ENCODE data around the gene MYH9.
A peak's percentile ranks its signal among the peaks of the same experiment; 100 is the strongest.
"Not testable (repeated sequence)": the region's sequence is repeated elsewhere in the genome, so short reads cannot be mapped to it uniquely, and the experiment has no call there.

The MYH9 gene

GRCh38 chr22:36405671-36406538 lies 18.1 kb upstream of the MYH9 start:
- peak; percentile 83 for ATAC-seq (replicated peaks)
- Mint-ChIP-seq H3K4me1 (ENCODE audit: low read depth in 2 of 2) (peaks cover 38 to 43% of the 10 kb centered on the region in 2 donors), H3K36me3 (ENCODE audit: insufficient read depth) (peaks cover 8% of the 10 kb centered on the region), H3K27me3 (no peaks in the 10 kb centered on the region), H3K4me3 (peak overlapping the region; percentile 60 to 71), H3K9me3 (no peaks in the 10 kb centered on the region), H3K27ac (peak overlapping the region; percentile 80 to 86)
- DNase-seq, result peak; percentile 54 to 66 (median 63)

DNA sequence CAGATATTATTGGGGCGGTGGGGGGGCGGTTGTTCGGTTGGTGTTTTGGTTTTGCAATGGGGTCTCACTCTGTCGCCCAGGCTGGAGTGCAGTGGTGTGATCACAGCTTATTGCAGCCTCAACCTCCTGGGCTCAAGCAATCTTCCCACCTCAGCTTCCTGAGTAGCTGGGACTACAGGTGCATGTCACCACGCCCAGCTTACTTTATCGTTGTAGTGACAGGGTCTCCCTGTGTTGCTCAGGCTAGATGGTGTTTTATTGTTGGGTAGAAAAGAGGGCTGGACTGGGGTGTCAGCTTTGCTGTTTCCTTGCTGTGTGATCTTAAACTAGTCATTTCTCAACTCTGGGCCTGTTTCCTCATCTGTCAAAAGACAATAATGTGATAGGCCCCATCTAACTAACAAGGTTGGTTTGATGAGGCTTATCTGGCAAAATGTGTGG lies 17.5 kb upstream of the MYH9 start:
- Mint-ChIP-seq H3K9me3 (no peaks in the 10 kb centered on the region), H3K36me3 (ENCODE audit: insufficient read depth) (peaks cover 8% of the 10 kb centered on the region), H3K27ac (peak overlapping the region; percentile 80 to 86), H3K4me3 (peak overlapping the region; percentile 60 to 71), H3K4me1 (ENCODE audit: low read depth in 2 of 2) (peaks cover 33 to 37% of the 10 kb centered on the region in 2 donors), H3K27me3 (no peaks in the 10 kb centered on the region)
- peak; percentile 61 for ATAC-seq (replicated peaks)
- peak in 1 of 3 experiments; percentile 18 for DNase-seq

- no peak for DNase-seq
- Mint-ChIP-seq H3K27ac (peak overlapping the region; percentile 80 to 86), H3K27me3 (no peaks in the 10 kb centered on the region), H3K4me3 (peak overlapping the region in 1 of 2 donors; percentile 60), H3K36me3 (ENCODE audit: insufficient read depth) (peaks cover 4% of the 10 kb centered on the region), H3K4me1 (ENCODE audit: low read depth in 2 of 2) (peaks cover 32 to 35% of the 10 kb centered on the region in 2 donors), H3K9me3 (no peaks in the 10 kb centered on the region)
- no peak for ATAC-seq (replicated peaks)
Observed at GRCh38 chr22:36404446-36404845, 16.7 kb upstream of the MYH9 start.

DNA sequence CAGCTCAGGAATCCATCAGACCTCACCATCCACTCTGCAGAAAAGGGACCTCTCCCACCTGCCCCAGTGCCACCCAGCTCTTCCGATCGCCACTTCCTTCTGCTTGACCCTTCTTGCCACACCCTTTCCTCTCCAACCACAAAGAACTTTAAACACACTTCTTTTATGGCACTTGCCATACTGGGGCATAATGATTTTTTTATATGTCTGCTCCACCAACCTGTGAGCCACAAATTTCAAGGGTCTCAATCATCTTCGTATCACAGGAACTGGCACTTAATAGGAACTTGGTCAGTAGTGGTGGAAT lies 11.7 kb upstream of the MYH9 start:
- H3K9me3 Mint-ChIP-seq, result no peaks in the 10 kb centered on the region
- H3K36me3 Mint-ChIP-seq (ENCODE audit: insufficient read depth), result peaks cover 4% of the 10 kb centered on the region
- H3K4me3 Mint-ChIP-seq, result peak overlapping the region; percentile 3 to 60
- H3K27me3 Mint-ChIP-seq, result no peaks in the 10 kb centered on the region
- no peak for ATAC-seq (replicated peaks)
- DNase-seq, result no peak
- H3K4me1 Mint-ChIP-seq (ENCODE audit: low read depth in 2 of 2), result peaks cover 15 to 16% of the 10 kb centered on the region in 2 donors
- peak overlapping the region in 1 of 2 donors; percentile 84 for H3K27ac Mint-ChIP-seq

DNA sequence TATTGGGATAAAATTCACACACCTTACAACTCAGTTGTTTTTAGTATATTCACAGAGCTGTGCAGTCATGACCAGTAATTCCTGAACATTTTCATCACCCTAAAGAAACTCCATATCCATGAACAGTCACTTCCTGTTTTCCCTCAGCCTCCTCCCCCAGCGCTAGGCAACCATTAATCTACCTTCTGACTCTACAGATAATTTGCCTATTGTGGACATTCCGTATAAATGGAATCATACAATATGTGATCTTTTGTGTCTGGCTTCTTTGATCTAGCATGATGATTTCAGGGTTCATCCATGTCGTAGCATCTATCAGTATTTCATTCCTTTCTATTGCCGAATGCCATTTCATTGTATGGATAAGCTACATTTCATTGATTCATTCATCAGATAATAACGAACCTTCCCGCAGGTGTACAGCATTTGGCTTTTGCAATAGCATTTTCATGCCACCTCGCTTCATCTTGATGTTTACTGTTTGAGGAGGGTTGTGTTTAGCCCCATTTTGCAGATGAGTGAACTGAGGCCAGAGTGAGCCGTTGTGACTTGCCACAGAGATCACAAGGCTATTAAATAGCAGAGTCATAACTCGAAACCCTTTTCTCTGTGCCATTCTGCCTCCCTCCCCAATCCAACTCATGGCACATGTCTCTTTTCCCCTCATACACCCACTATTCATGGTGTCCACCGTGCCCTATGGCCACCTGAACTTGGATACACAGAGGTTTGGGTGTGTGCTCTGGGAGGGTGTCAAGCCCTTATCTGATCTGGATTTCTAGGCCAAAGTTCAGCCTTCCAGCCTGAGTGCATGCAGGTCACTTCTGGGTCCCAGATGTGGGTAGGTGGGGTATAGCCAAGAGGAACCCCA lies 11.1 kb upstream of the MYH9 start:
- no peak for ATAC-seq (replicated peaks)
- peak overlapping the region in 1 of 2 donors; percentile 84 for H3K27ac Mint-ChIP-seq
- peak overlapping the region in 1 of 2 donors; percentile 60 for H3K4me3 Mint-ChIP-seq
- no peak for DNase-seq
- H3K9me3 Mint-ChIP-seq, result no peaks in the 10 kb centered on the region
- no peaks in the 10 kb centered on the region for H3K27me3 Mint-ChIP-seq
- peaks cover 3% of the 10 kb centered on the region for H3K36me3 Mint-ChIP-seq (ENCODE audit: insufficient read depth)
- peaks cover 13 to 14% of the 10 kb centered on the region in 2 donors for H3K4me1 Mint-ChIP-seq (ENCODE audit: low read depth in 2 of 2)

GRCh38 chr22:36397131-36398093 lies 9.6 kb upstream of the MYH9 start:
- no peak for ATAC-seq (replicated peaks)
- Mint-ChIP-seq H3K27ac (peak overlapping the region in 1 of 2 donors; percentile 8), H3K9me3 (no peaks in the 10 kb centered on the region), H3K4me1 (ENCODE audit: low read depth in 2 of 2) (peaks cover 13 to 14% of the 10 kb centered on the region in 2 donors), H3K36me3 (ENCODE audit: insufficient read depth) (no peaks in the 10 kb centered on the region), H3K27me3 (no peaks in the 10 kb centered on the region), H3K4me3 (no peak overlapping the region)
- no peak for DNase-seq

- no peak overlapping the region for H3K27ac Mint-ChIP-seq
- DNase-seq, result no peak
- no peak for ATAC-seq (replicated peaks)
- peaks cover 13 to 14% of the 10 kb centered on the region in 2 donors for H3K4me1 Mint-ChIP-seq (ENCODE audit: low read depth in 2 of 2)
- H3K9me3 Mint-ChIP-seq, result no peaks in the 10 kb centered on the region
- H3K27me3 Mint-ChIP-seq, result no peaks in the 10 kb centered on the region
- no peak overlapping the region for H3K4me3 Mint-ChIP-seq
- no peaks in the 10 kb centered on the region for H3K36me3 Mint-ChIP-seq (ENCODE audit: insufficient read depth)
Observed at GRCh38 chr22:36395915-36396314, 8.1 kb upstream of the MYH9 start.

DNA sequence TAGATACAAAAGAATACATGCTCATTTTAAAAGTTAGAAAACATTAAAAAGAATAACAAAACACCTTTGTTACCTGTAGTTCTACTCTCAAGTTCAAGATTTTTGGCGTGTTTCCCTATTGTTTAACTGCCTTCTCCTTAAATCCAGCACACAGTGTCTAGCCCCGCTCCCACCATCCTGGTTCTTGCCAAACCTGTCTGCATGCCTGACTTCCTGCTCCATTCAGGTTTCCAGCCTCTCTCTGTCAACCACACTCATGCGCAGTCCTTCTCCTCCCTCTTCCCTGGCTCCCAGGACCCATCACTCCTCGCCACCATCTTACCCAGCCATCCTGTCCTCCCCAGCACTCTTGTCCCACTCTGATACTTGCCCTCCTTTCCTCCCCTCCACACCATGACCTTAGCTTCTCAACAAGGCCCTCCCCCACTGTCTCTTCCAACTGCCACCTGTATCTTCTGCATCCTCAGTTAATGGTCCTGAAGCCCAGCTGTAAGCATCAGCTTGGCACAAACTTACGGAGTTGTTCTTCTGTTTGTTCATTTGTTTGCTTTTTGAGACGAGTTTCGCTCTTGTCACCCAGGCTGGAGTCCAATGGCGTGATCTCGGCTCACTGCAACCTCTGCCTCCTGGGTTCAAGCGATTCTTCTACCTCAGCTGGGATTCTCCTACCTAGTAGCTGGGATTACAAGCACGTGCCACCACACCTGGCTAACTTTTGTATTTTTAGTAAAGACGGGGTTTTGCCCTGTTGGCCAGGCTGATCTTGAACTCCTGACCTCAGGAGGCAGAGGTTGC lies 7.5 kb upstream of the MYH9 start:
- DNase-seq (no peak), ATAC-seq (replicated peaks) (no peak)
- Mint-ChIP-seq H3K4me3 (no peak overlapping the region), H3K27ac (no peak overlapping the region), H3K36me3 (ENCODE audit: insufficient read depth) (no peaks in the 10 kb centered on the region), H3K4me1 (ENCODE audit: low read depth in 2 of 2) (peaks cover 13 to 14% of the 10 kb centered on the region in 2 donors), H3K9me3 (no peaks in the 10 kb centered on the region), H3K27me3 (no peaks in the 10 kb centered on the region)

- DNase-seq, result no peak
- no peaks in the 10 kb centered on the region for H3K9me3 Mint-ChIP-seq
- H3K36me3 Mint-ChIP-seq (ENCODE audit: insufficient read depth), result peaks cover 19% of the 10 kb centered on the region
- H3K4me1 Mint-ChIP-seq (ENCODE audit: low read depth in 2 of 2), result peaks cover 7 to 10% of the 10 kb centered on the region in 2 donors
- H3K27me3 Mint-ChIP-seq, result no peaks in the 10 kb centered on the region
- ATAC-seq (replicated peaks), result no peak
- H3K4me3 Mint-ChIP-seq, result no peak overlapping the region
- no peak overlapping the region for H3K27ac Mint-ChIP-seq
Observed at GRCh38 chr22:36391638-36392037, 3.9 kb upstream of the MYH9 start.

GRCh38 chr22:36389122-36389521 lies 1.4 kb upstream of the MYH9 start:
- Mint-ChIP-seq H3K4me1 (ENCODE audit: low read depth in 2 of 2) (peaks cover 27% of the 10 kb centered on the region in 2 donors), H3K4me3 (peak overlapping the region; percentile 73 to 86), H3K36me3 (ENCODE audit: insufficient read depth) (peaks cover 43% of the 10 kb centered on the region)
- not testable (repeated sequence) for H3K27ac Mint-ChIP-seq; H3K9me3 Mint-ChIP-seq; H3K27me3 Mint-ChIP-seq; ATAC-seq (replicated peaks); DNase-seq

GRCh38 chr22:36387709-36387958 lies 133 bp downstream of the MYH9 start:
- peak overlapping the region; percentile 36 to 89 for H3K27ac Mint-ChIP-seq
- no peaks in the 10 kb centered on the region for H3K27me3 Mint-ChIP-seq
- no peak for DNase-seq
- H3K4me3 Mint-ChIP-seq, result peak overlapping the region; percentile 73 to 86
- H3K4me1 Mint-ChIP-seq (ENCODE audit: low read depth in 2 of 2), result peaks cover 36 to 40% of the 10 kb centered on the region in 2 donors
- no peaks in the 10 kb centered on the region for H3K9me3 Mint-ChIP-seq
- H3K36me3 Mint-ChIP-seq (ENCODE audit: insufficient read depth), result peaks cover 56% of the 10 kb centered on the region
- peak; percentile 9 for ATAC-seq (replicated peaks)

DNA sequence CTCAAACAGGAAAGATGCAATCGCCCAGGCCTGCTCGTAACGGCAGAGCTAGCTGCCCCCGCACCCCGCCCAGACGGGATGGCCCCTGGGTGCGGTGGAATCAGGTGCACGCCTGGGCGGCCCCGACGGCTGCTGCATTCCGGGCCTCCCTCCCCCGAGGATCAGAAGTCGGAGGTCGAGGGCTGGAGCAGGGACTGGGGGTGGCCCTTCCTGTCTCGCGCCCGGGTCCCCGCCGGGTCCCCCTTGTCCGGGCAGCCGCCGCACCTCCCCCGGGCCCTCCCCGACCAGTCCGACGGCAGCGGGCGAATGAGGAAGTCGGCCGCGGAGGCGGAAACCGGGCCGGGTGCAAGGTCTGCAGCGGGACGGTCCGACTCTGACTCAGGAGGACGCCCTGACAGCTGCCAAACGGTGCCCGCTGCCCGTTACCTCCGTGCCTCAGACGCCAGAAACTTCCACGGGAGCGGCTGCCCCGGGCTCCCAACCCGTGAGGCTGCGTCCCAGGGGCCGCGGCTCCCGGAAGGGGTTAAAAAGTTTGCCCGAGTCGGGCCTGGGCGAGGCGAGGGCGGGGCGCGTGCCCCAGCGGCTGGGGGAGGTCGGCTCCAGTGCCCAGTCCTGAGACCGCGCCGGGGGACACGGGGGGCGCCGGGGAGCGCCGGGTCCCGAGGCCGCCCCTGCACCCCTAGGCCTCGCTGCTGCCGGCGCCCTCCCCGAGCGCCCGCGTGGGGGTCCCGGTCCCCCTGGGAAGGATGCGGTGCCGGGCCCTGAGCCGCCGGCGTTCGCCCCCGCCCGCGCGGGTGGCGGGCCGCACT lies 663 bp downstream of the MYH9 start:
- peaks cover 37 to 40% of the 10 kb centered on the region in 2 donors for H3K4me1 Mint-ChIP-seq (ENCODE audit: low read depth in 2 of 2)
- peak overlapping the region; percentile 95 to 96 for H3K4me3 Mint-ChIP-seq
- peaks cover 56% of the 10 kb centered on the region for H3K36me3 Mint-ChIP-seq (ENCODE audit: insufficient read depth)
- DNase-seq, result peak in 1 of 3 experiments; percentile 45
- no peaks in the 10 kb centered on the region for H3K9me3 Mint-ChIP-seq
- ATAC-seq (replicated peaks), result no peak
- H3K27ac Mint-ChIP-seq, result peak overlapping the region; percentile 97
- no peaks in the 10 kb centered on the region for H3K27me3 Mint-ChIP-seq

Data from effector memory CD8-positive, alpha-beta T cell (primary cell).